HG03103 (cell line): Measurements from ENCODE around the gene GBP7.
A peak's percentile ranks its signal among the peaks of the same experiment; 100 is the strongest.
"Not testable (repeated sequence)": the region's sequence is repeated elsewhere in the genome, so short reads cannot be mapped to it uniquely, and the experiment has no call there.

Source experiments
- ATAC-seq: cut with Tn5 transposase; IDR thresholded peaks from one replicate; pipeline ENCODE4 v1.9.1; 2021; ENCODE audit warnings: low read depth; ENCODE audit not compliant: unreplicated experiment

Gene GBP7

GRCh38 chr1:89175601-89176256 is at the start of gene GBP7:
Gene GBP7, minus strand, starts transcription at chr1:89176003. Its CDS starts 4,068 bp downstream, at chr1:89171935.
- no peak for ATAC-seq

- ATAC-seq: no peak
Measured at GRCh38 chr1:89221341-89221740, 45.5 kb upstream of the GBP7 start.

- not testable (repeated sequence) for ATAC-seq
Measured at GRCh38 chr1:89219851-89220250, 44.0 kb upstream of the GBP7 start.

GRCh38 chr1:89218941-89219340 is 43.1 kb upstream of the GBP7 start:
- not testable (repeated sequence) for ATAC-seq

GRCh38 chr1:89213347-89213746 is 37.5 kb upstream of the GBP7 start:
- ATAC-seq: no peak

GRCh38 chr1:89211035-89211634 is 35.3 kb upstream of the GBP7 start:
- no peak for ATAC-seq

- ATAC-seq: no peak
Measured at GRCh38 chr1:89206373-89206772, 30.6 kb upstream of the GBP7 start.

GRCh38 chr1:89203166-89203565 is 27.4 kb upstream of the GBP7 start:
- ATAC-seq: no peak

GRCh38 chr1:89201106-89201794 is 25.4 kb upstream of the GBP7 start:
- ATAC-seq: peak; percentile 57

- ATAC-seq: no peak
Measured at GRCh38 chr1:89200663-89201062, 24.9 kb upstream of the GBP7 start.

GRCh38 chr1:89199525-89200031 is 23.8 kb upstream of the GBP7 start:
- ATAC-seq: no peak

GRCh38 chr1:89198491-89199072 is 22.8 kb upstream of the GBP7 start, which contains the start of gene GBP4:
Gene GBP4, minus strand, starts transcription at chr1:89198942. Its CDS starts 108 bp downstream, at chr1:89198834.
- peak; percentile 41 for ATAC-seq

GRCh38 chr1:89198081-89198480 is 22.3 kb upstream of the GBP7 start:
- ATAC-seq: no peak

- no peak for ATAC-seq
Measured at GRCh38 chr1:89195476-89195875, 19.7 kb upstream of the GBP7 start.

GRCh38 chr1:89191314-89191713 is 15.5 kb upstream of the GBP7 start:
- no peak for ATAC-seq

- ATAC-seq: no peak
Measured at GRCh38 chr1:89190017-89190416, 14.2 kb upstream of the GBP7 start.

- ATAC-seq: no peak
Measured at GRCh38 chr1:89179343-89179742, 3.5 kb upstream of the GBP7 start.

GRCh38 chr1:89176971-89177370 is 1.2 kb upstream of the GBP7 start:
- no peak for ATAC-seq

- no peak for ATAC-seq
Measured at GRCh38 chr1:89174491-89174890, 1.3 kb downstream of the GBP7 start.

- ATAC-seq: no peak
Measured at GRCh38 chr1:89172468-89173143, 3.2 kb downstream of the GBP7 start.

- ATAC-seq: no peak
Measured at GRCh38 chr1:89171067-89171438, 4.8 kb downstream of the GBP7 start.
